H1 (cell line): ENCODE measurements around the gene AMZ1. TPM values are rescaled to one million over a fixed set of nuclear protein-coding genes. Genes with fewer than 3 reads are reported as not detected.

Source experiments
- CTCF ChIA-PET: fragments of 300-600 bp; sonication (Branson Sonifier 250); formaldehyde crosslinking; loops from one replicate; lab custom pipeline; 2021; ENCODE audit not compliant: partially characterized antibody; lab: Charles Lee
- POLR2A ChIA-PET: fragments of 300-600 bp; sonication (Branson Sonifier 250); formaldehyde crosslinking; loops from one replicate; lab custom pipeline; 2021; ENCODE audit warnings: inconsistent platforms; ENCODE audit not compliant: partially characterized antibody; lab: Charles Lee
- DNase-seq, 2 experiments: peaks; one replicate each; pipeline versions ENCODE4 v3.0.0 to v3.0.0-alpha.2; 2010 to 2022; ENCODE audit warnings: low spot score in 2 of 2, low read depth in 1 of 2, mixed read lengths in 1 of 2
- FAIRE-seq: peaks from 2 replicates; lab custom pipeline; 2011; peaks lifted over from hg19 to GRCh38; lab: Jason Lieb, UNC
- H2AFZ ChIP-seq: 2 replicates; pipeline ENCODE4 v1.8.1; 2012; ENCODE audit warnings: low read length, inconsistent platforms
- H2AK5ac ChIP-seq: 2 replicates; pipeline ENCODE4 v1.6.1; 2013; ENCODE audit warnings: low read depth, low read length
- H2BK120ac ChIP-seq: replicated peaks from 2 replicates; pipeline ENCODE3; 2013; ENCODE audit warnings: low read depth, low read length, inconsistent platforms
- H2BK12ac ChIP-seq: 2 replicates; pipeline ENCODE4 v1.6.1; 2013; ENCODE audit warnings: low read depth, low read length
- H2BK15ac ChIP-seq: 2 replicates; pipeline ENCODE4 v1.6.1; 2013; ENCODE audit warnings: low read length
- H2BK20ac ChIP-seq: 2 replicates; pipeline ENCODE4 v1.6.1; 2013; ENCODE audit warnings: low read length
- H2BK5ac ChIP-seq: 2 replicates; pipeline ENCODE4 v1.6.1; 2013; ENCODE audit warnings: low read depth, low read length
- H3K14ac ChIP-seq: 2 replicates; pipeline ENCODE4 v1.6.1; 2013; ENCODE audit warnings: inconsistent platforms; ENCODE audit not compliant: insufficient read length
- H3K18ac ChIP-seq: 2 replicates; pipeline ENCODE4 v1.6.1; 2013; ENCODE audit warnings: low read length; ENCODE audit errors: extremely low read depth
- H3K23ac ChIP-seq: 2 replicates; pipeline ENCODE4 v1.6.1; 2013; ENCODE audit warnings: inconsistent platforms; ENCODE audit not compliant: insufficient read length
- H3K23me2 ChIP-seq: 2 replicates; pipeline ENCODE4 v1.6.1; 2013; ENCODE audit warnings: low read depth, low read length
- H3K27ac ChIP-seq: 2 replicates; pipeline ENCODE4 v1.6.1; 2011; ENCODE audit warnings: low read depth, low read length, inconsistent platforms
- H3K27me3 ChIP-seq, 4 experiments: replicated peaks in 1 of 4; 1 replicate in 1 of 4; 2 replicates in 3 of 4; pipeline versions ENCODE4 v1.6.1 to v1.8.1; 2011 to 2013; ENCODE audit warnings: low read length in 3 of 4, mild to moderate bottlenecking in 3 of 4, inconsistent platforms in 2 of 4, mixed read lengths in 2 of 4, moderate library complexity in 1 of 4; ENCODE audit not compliant: control insufficient read depth in 3 of 4, insufficient read depth in 3 of 4; ENCODE audit errors: extremely low read depth in 1 of 4
- H3K36me3 ChIP-seq, 4 experiments: 2 replicates each; pipeline versions ENCODE4 v1.6.1 to v1.8.1; 2011 to 2013; ENCODE audit warnings: mild to moderate bottlenecking in 4 of 4, low read length in 3 of 4, moderate library complexity in 2 of 4, control low read depth in 1 of 4, inconsistent platforms in 1 of 4; ENCODE audit not compliant: insufficient read depth in 4 of 4, control insufficient read depth in 2 of 4
- H3K4ac ChIP-seq: replicated peaks from 2 replicates; pipeline ENCODE3; 2013; ENCODE audit warnings: low read length, low read depth, mixed read lengths, inconsistent platforms; ENCODE audit not compliant: insufficient read length
- H3K4me1 ChIP-seq, 4 experiments: replicated peaks in 1 of 4; 1 replicate in 1 of 4; 2 replicates in 3 of 4; pipeline versions ENCODE4 v1.6.1 to v1.8.1; 2011 to 2013; ENCODE audit warnings: low read length in 3 of 4, inconsistent platforms in 2 of 4, mixed read lengths in 1 of 4; ENCODE audit not compliant: insufficient read depth in 4 of 4, control insufficient read depth in 3 of 4
- H3K4me2 ChIP-seq, 2 experiments: 2 replicates each; pipeline versions ENCODE4 v1.6.1 to v1.8.1; 2011 to 2013; ENCODE audit warnings: low read depth in 2 of 2, low read length in 2 of 2, control low read depth in 1 of 2, inconsistent platforms in 1 of 2, mild to moderate bottlenecking in 1 of 2; ENCODE audit not compliant: insufficient read depth in 1 of 2
- H3K4me3 ChIP-seq, 4 experiments: fragments of 200-600, 300-600 bp in 1 of 4; sonication (generic), shearing (Covaris generic), sonication (Bioruptor Twin) in 1 of 4; 2 replicates each; pipeline versions ENCODE4 v1.5.1 to v1.8.1; 2011 to 2016; ENCODE audit warnings: low read length in 4 of 4, low read depth in 3 of 4, control low read depth in 2 of 4, inconsistent platforms in 2 of 4, mild to moderate bottlenecking in 2 of 4, mixed read lengths in 1 of 4, moderate library complexity in 1 of 4; ENCODE audit not compliant: insufficient read depth in 2 of 4; ENCODE audit errors: extremely low read depth in 1 of 4
- H3K56ac ChIP-seq: replicated peaks from 2 replicates; pipeline ENCODE3; 2013; ENCODE audit warnings: low read depth, mild to moderate bottlenecking, mixed read lengths, low read length, inconsistent platforms; ENCODE audit not compliant: insufficient read length
- H3K79me1 ChIP-seq: 2 replicates; pipeline ENCODE4 v1.6.1; 2013; ENCODE audit warnings: low read depth, low read length, control low read depth
- H3K79me2 ChIP-seq, 2 experiments: 2 replicates each; pipeline versions ENCODE4 v1.6.1 to v1.8.1; 2012 to 2013; ENCODE audit warnings: low read length in 2 of 2, mild to moderate bottlenecking in 2 of 2, inconsistent platforms in 1 of 2; ENCODE audit not compliant: insufficient read depth in 2 of 2, control insufficient read depth in 1 of 2
- H3K9ac ChIP-seq, 4 experiments: replicated peaks in 1 of 4; 1 replicate in 1 of 4; 2 replicates in 3 of 4; pipeline versions ENCODE4 v1.6.1 to v1.8.1; 2011 to 2013; ENCODE audit warnings: low read depth in 3 of 4, low read length in 3 of 4, control low read depth in 2 of 4, mild to moderate bottlenecking in 2 of 4, moderate library complexity in 2 of 4, inconsistent platforms in 1 of 4; ENCODE audit errors: extremely low read depth in 1 of 4
- H3K9me3 ChIP-seq, 2 experiments: 2 replicates each; pipeline versions ENCODE4 v1.6.1 to v1.8.1; 2012 to 2013; ENCODE audit warnings: mild to moderate bottlenecking in 2 of 2, moderate library complexity in 2 of 2, control low read depth in 1 of 2, inconsistent platforms in 1 of 2, low read depth in 1 of 2, low read length in 1 of 2, mixed read lengths in 1 of 2; ENCODE audit not compliant: insufficient read depth in 2 of 2
- H4K20me1 ChIP-seq, 2 experiments: replicated peaks in 1 of 2; 2 replicates each; pipeline versions ENCODE3 to v1.8.1; 2011 to 2013; ENCODE audit warnings: inconsistent platforms in 2 of 2, low read length in 2 of 2, mild to moderate bottlenecking in 1 of 2; ENCODE audit not compliant: insufficient read depth in 2 of 2, control insufficient read depth in 1 of 2
- H4K5ac ChIP-seq: 2 replicates; pipeline ENCODE4 v1.6.1; 2013; ENCODE audit warnings: low read length, low read depth, mixed read lengths, inconsistent platforms; ENCODE audit not compliant: insufficient read length
- H4K8ac ChIP-seq: 2 replicates; pipeline ENCODE4 v1.8.0; 2013; ENCODE audit warnings: mild to moderate bottlenecking, moderate library complexity, low read length, inconsistent platforms; ENCODE audit not compliant: insufficient read depth; ENCODE audit errors: extremely low read depth
- H4K91ac ChIP-seq: replicated peaks from 2 replicates; pipeline ENCODE3; 2013; ENCODE audit warnings: low read length, mixed read lengths, inconsistent platforms; ENCODE audit not compliant: insufficient read length
- ATF3 ChIP-seq: IDR thresholded peaks from 2 replicates; pipeline ENCODE4 v1.6.1; 2011; ENCODE audit warnings: low read depth, mild to moderate bottlenecking, low read length; ENCODE audit not compliant: insufficient read depth
- BACH1 ChIP-seq: IDR thresholded peaks from 2 replicates; pipeline ENCODE4 v1.6.1; 2012; ENCODE audit warnings: low read length, improper control_type of control experiment
- CBX8 ChIP-seq: fragments of 300-800, 300-1000 bp; sonication (generic); IDR thresholded peaks from 2 replicates; pipeline ENCODE4 v1.7.1; 2016; ENCODE audit warnings: low read depth, low read length, borderline replicate concordance
- CTBP2 ChIP-seq: IDR thresholded peaks from 2 replicates; pipeline ENCODE4 v1.7.0; 2011; ENCODE audit warnings: borderline replicate concordance, mild to moderate bottlenecking, moderate library complexity, mixed read lengths, low read length; ENCODE audit not compliant: insufficient read depth, insufficient read length
- CTCF ChIP-seq, 3 experiments: IDR thresholded peaks; 1 replicate in 2 of 3; 2 replicates in 1 of 3; pipeline versions ENCODE4 v1.5.1 to v1.6.1; 2011; ENCODE audit warnings: low read length in 3 of 3, mild to moderate bottlenecking in 3 of 3, inconsistent platforms in 2 of 3, low read depth in 1 of 3, moderate library complexity in 1 of 3; ENCODE audit not compliant: insufficient read depth in 1 of 3; ENCODE audit errors: control extremely low read depth in 1 of 3
- KDM4A ChIP-seq: IDR thresholded peaks from one replicate; pipeline ENCODE4 v1.7.1; 2012; ENCODE audit warnings: low read depth, mild to moderate bottlenecking, moderate library complexity, low read length, inconsistent platforms; ENCODE audit not compliant: severe bottlenecking
- KDM5A ChIP-seq: fragments of 200-600 bp; IDR thresholded peaks from 2 replicates; pipeline ENCODE4 v1.7.1; 2012; ENCODE audit warnings: mild to moderate bottlenecking, low read length, inconsistent platforms, mixed read lengths
- POLR2A ChIP-seq, 2 experiments: IDR thresholded peaks; 1 replicate in 1 of 2; 2 replicates in 1 of 2; pipeline ENCODE4 v1.6.1; 2011; ENCODE audit warnings: low read depth in 2 of 2, low read length in 2 of 2, mild to moderate bottlenecking in 2 of 2; ENCODE audit errors: control extremely low read depth in 1 of 2
- SIRT6 ChIP-seq: IDR thresholded peaks from one replicate; pipeline ENCODE4 v1.7.1; 2012; ENCODE audit warnings: low read length, inconsistent platforms
- SP4 ChIP-seq: IDR thresholded peaks from 2 replicates; pipeline ENCODE4 v1.6.1; 2012; ENCODE audit warnings: low read length, inconsistent platforms
- TCF12 ChIP-seq: IDR thresholded peaks from 2 replicates; pipeline ENCODE4 v1.6.1; 2011; ENCODE audit warnings: low read depth, mild to moderate bottlenecking, low read length
- YY1 ChIP-seq: IDR thresholded peaks from 2 replicates; pipeline ENCODE4 v1.6.1; 2011; ENCODE audit warnings: low read depth, mild to moderate bottlenecking, low read length
- WGBS, 2 experiments: shearing (Covaris generic) in 1 of 2; methylation state at CpG; one replicate each; pipeline versions ENCODE4 v1.1.6 to v1.1.7; 2013 to 2015; ENCODE audit warnings: low lambda C conversion rate in 2 of 2, mixed read lengths in 2 of 2, inconsistent platforms in 1 of 2, low coverage in 1 of 2, missing lambda C conversion rate in 1 of 2; ENCODE audit not compliant: insufficient replicate concordance in 2 of 2, insufficient coverage in 1 of 2, insufficient read length in 1 of 2; ENCODE audit errors: extremely low coverage in 1 of 2, missing lambda C conversion rate in 1 of 2; 5-methylcytosine and 5-hydroxymethylcytosine counted together
- polyA plus RNA-seq, 7 experiments: library from polyadenylated mRNA; depleted of rRNA in 3 of 7; stranded (reverse) in 5 of 7; unstranded in 2 of 7; fragments of >200 nt in 5 of 7; fragments of 200-250 nt in 2 of 7; gene quantifications; 1 replicate in 5 of 7; 2 replicates in 1 of 7; 4 replicates in 1 of 7; pipeline versions ENCODE4 v1.2.1 to v1.2.3, GENCODE V29; 2011 to 2013; ENCODE audit warnings: missing spikeins in 2 of 7, mixed read lengths in 2 of 7
- total RNA-seq: library from RNA; stranded (reverse); fragmentation: NEBNext Ultra II Directional; extraction: Animal tissue kit (Norgen Biotek cat#: 25700); gene quantifications from 2 replicates; pipeline ENCODE4 v1.2.1, GENCODE V29; 2021

The AMZ1 gene
- total and polyA plus RNA-seq, 2 of the 8 experiments (the other 6 are each of a cell fraction or from before 2014, with no cell fraction given): 0.59 to 1.4 TPM

GRCh38 chr7:2667843-2668242 lies 20.2 kb upstream of the AMZ1 start:
- H3K27ac ChIP-seq: no peak overlapping the region
- no peak overlapping the region for H3K9ac ChIP-seq
- H3K4me3 ChIP-seq: no peak overlapping the region
- ChIA-PET POLR2A (interaction anchor here (1.4 kb wide), 1 partner anchor 63 kb away, joined by 3 read pairs; no protein-coding TSS in a partner anchor), CTCF (interaction anchor here (0.6 to 8.1 kb wide), 7 partner anchors 13 to 199 kb away, joined by 3 to 83 read pairs (median 4); no protein-coding TSS in a partner anchor)
- no peaks in the 10 kb centered on the region for H3K23me2 ChIP-seq
- H2BK120ac ChIP-seq: no peak overlapping the region
- peaks cover 0 to 7% (median 0%) of the 10 kb centered on the region in 4 experiments; a peak in 2 of 7 replicates for H3K27me3 ChIP-seq
- peaks cover 0 to 4% of the 10 kb centered on the region in 2 experiments; a peak in 2 of 4 replicates for H3K9me3 ChIP-seq
- no peak overlapping the region for H3K14ac ChIP-seq
- no peak overlapping the region for H2BK15ac ChIP-seq
- no peak overlapping the region for H2BK5ac ChIP-seq
- H2BK20ac ChIP-seq: no peak overlapping the region
- 92% methylated on average over 7 of the region's 7 CpGs; no CpG with 5 or more reads in 1 of the 2 experiments for WGBS, 2 experiments
- H4K91ac ChIP-seq: no peak overlapping the region
- DNase-seq (no peak), FAIRE-seq (no peak)
- H3K79me2 ChIP-seq: no peaks in the 10 kb centered on the region
- no peak overlapping the region for H3K18ac ChIP-seq
- H3K4ac ChIP-seq: no peak overlapping the region
- H2AFZ ChIP-seq: no peak overlapping the region
- H4K20me1 ChIP-seq: no peaks in the 10 kb centered on the region
- no peaks in the 10 kb centered on the region for H3K36me3 ChIP-seq
- no peak overlapping the region for H2BK12ac ChIP-seq
- peak overlapping the region; percentile 79 for H4K8ac ChIP-seq
- peaks cover 0 to 4% (median under 1%) of the 10 kb centered on the region in 4 experiments; a peak in 2 of 7 replicates for H3K4me1 ChIP-seq
- H3K4me2 ChIP-seq: no peak overlapping the region
- no peak overlapping the region for H4K5ac ChIP-seq
- no peak overlapping the region for H3K56ac ChIP-seq
- no peak overlapping the region for H2AK5ac ChIP-seq
- H3K23ac ChIP-seq: no peak overlapping the region
- H3K79me1 ChIP-seq: no peaks in the 10 kb centered on the region
- TF ChIP-seq KDM4A: no peak
- no peak for TF ChIP-seq CTCF (IDR thresholded peaks at IDR 0.05; ENCODE audit: control extremely low read depth in 1 of 3, insufficient read depth in 1 of 3, low read depth in 1 of 3, low read length in 3 of 3)
- TF ChIP-seq BACH1: no peak
- no peak for TF ChIP-seq ATF3
- TF ChIP-seq CBX8: no peak
- TF ChIP-seq YY1: no peak
- no peak for TF ChIP-seq CTBP2
- TF ChIP-seq SIRT6: no peak
- no peak for TF ChIP-seq TCF12
- no peak for TF ChIP-seq SP4
- TF ChIP-seq POLR2A (IDR thresholded peaks at IDR 0.05; ENCODE audit: control extremely low read depth in 1 of 2, low read depth in 2 of 2, low read length in 2 of 2): no peak
- no peak for TF ChIP-seq KDM5A
